ENCODE measurements around the gene RFC4.

DNA sequence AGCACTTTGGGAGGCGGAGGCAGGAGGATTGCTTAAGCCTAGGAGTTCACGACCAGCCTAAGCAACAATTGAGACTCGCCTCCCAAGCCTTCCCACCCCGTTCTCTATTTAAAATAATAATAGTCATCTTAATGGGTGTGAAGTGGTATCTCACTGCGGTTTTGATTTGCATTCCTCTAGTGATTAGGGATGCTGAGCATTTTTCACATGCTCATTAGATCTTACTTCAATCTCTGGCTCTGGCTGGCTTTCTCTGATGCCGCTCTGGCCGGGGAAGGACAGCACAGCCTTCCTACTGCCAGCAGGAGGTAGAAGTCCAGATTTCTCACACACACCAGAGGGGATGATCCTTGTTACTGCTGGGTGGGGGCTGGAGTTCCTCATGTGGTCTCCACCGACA, 30.3 kb downstream of the RFC4 start:
- TF ChIP-seq, protein P1, sequence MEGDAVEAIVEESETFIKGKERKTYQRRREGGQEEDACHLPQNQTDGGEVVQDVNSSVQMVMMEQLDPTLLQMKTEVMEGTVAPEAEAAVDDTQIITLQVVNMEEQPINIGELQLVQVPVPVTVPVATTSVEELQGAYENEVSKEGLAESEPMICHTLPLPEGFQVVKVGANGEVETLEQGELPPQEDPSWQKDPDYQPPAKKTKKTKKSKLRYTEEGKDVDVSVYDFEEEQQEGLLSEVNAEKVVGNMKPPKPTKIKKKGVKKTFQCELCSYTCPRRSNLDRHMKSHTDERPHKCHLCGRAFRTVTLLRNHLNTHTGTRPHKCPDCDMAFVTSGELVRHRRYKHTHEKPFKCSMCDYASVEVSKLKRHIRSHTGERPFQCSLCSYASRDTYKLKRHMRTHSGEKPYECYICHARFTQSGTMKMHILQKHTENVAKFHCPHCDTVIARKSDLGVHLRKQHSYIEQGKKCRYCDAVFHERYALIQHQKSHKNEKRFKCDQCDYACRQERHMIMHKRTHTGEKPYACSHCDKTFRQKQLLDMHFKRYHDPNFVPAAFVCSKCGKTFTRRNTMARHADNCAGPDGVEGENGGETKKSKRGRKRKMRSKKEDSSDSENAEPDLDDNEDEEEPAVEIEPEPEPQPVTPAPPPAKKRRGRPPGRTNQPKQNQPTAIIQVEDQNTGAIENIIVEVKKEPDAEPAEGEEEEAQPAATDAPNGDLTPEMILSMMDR (IDR thresholded peaks at IDR 0.05) = no peak
- TF ChIP-seq POLR2A (IDR thresholded peaks at IDR 0.05) = no peak

Measured in Peyer's patch (tissue), 4 donors.